ENCODE data around the gene CYTH4.
"Not testable (repeated sequence)": the region's sequence is repeated elsewhere in the genome, so short reads cannot be mapped to it uniquely, and the experiment has no call there.

DNA sequence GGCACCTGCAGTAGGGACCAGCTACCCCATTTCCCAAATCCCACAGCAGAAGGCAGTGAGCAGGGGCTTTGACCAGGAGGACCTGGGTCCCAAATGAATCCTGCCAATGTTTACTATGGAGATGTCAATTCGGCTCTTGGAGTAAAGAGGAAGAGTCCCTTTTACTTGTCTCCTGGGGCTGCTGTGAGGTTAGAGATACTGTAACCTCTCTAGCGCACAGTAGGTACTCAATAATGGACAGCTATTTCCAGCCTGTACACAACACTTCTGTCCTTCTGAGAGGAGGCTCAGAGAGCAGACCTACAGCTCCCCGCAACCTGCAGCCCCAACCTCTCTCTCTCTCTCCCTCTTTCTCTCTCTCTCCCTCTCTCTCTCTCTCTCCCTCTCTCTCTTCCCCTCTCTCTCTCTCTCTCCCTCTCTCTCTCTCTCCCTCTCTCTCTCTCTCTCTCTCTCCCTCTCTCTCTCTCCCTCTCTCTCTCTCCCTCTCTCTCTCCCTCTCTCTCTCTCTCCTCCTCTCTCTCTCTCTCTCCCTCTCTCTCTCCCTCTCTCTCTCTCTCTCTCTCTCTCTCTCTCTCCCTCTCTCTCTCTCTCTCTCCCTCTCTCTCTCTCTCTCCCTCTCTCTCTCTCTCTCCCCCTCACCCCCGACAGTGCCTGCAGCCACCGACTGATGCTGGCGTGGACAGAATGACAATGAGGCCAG, 46.4 kb downstream of the CYTH4 start:
- TF ChIP-seq, protein P1, sequence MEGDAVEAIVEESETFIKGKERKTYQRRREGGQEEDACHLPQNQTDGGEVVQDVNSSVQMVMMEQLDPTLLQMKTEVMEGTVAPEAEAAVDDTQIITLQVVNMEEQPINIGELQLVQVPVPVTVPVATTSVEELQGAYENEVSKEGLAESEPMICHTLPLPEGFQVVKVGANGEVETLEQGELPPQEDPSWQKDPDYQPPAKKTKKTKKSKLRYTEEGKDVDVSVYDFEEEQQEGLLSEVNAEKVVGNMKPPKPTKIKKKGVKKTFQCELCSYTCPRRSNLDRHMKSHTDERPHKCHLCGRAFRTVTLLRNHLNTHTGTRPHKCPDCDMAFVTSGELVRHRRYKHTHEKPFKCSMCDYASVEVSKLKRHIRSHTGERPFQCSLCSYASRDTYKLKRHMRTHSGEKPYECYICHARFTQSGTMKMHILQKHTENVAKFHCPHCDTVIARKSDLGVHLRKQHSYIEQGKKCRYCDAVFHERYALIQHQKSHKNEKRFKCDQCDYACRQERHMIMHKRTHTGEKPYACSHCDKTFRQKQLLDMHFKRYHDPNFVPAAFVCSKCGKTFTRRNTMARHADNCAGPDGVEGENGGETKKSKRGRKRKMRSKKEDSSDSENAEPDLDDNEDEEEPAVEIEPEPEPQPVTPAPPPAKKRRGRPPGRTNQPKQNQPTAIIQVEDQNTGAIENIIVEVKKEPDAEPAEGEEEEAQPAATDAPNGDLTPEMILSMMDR (conservative IDR thresholded peaks at IDR 0.05; ENCODE audit: low read depth in 2 of 2): not testable (repeated sequence)
- not testable (repeated sequence) for TF ChIP-seq CREB1 (CRISPR knock-in tag; IDR thresholded peaks at IDR 0.05; ENCODE audit: low read depth); POLR2AphosphoS5 (IDR thresholded peaks at IDR 0.05; ENCODE audit: low read depth); EZH2 (IDR thresholded peaks at IDR 0.05; ENCODE audit: low read depth, unreplicated experiment)

All from GM23338 (cell line).